Psoas muscle (tissue), 8 donors: ENCODE measurements around the gene SWAP70. TPM values are rescaled to one million over a fixed set of nuclear protein-coding genes. Genes with fewer than 3 reads are reported as not detected.

Experiments
- ATAC-seq, 4 donors: fragments of 200-7000 bp; cut with Tn5 transposase; one replicate each; pipeline ENCODE4 v1.9.1; 2020; ENCODE audit warnings: moderate library complexity in 3 of 4, mild to moderate bottlenecking in 2 of 4
- DNase-seq, 2 donors: peaks; one replicate each; pipeline ENCODE4 v3.0.0-alpha.2; 2020
- H3K27ac ChIP-seq: fragments of 200-600 bp; one replicate; pipeline ENCODE4 v1.8.0; 2022
- H3K27me3 ChIP-seq, 3 donors: fragments of 200-600 bp in 1 of 3; one replicate each; pipeline versions ENCODE4 v1.6.1 to v1.8.0; 2013 to 2022; ENCODE audit warnings: low read length in 2 of 3, mild to moderate bottlenecking in 2 of 3, moderate library complexity in 1 of 3; ENCODE audit not compliant: insufficient read depth in 3 of 3
- H3K36me3 ChIP-seq, 2 donors: fragments of 200-600 bp in 1 of 2; one replicate each; pipeline versions ENCODE4 v1.6.1 to v1.8.0; 2013 to 2022; ENCODE audit warnings: low read depth in 1 of 2, mild to moderate bottlenecking in 1 of 2, moderate library complexity in 1 of 2; ENCODE audit not compliant: insufficient read depth in 1 of 2
- H3K4me1 ChIP-seq: fragments of 200-600 bp; one replicate; pipeline ENCODE4 v1.8.0; 2022
- H3K4me3 ChIP-seq: fragments of 200-600 bp; one replicate; pipeline ENCODE4 v1.8.0; 2022; ENCODE audit warnings: mild to moderate bottlenecking
- H3K9me3 ChIP-seq: fragments of 200-600 bp; one replicate; pipeline ENCODE4 v1.8.0; 2022
- CTCF ChIP-seq: fragments of 200-600 bp; IDR thresholded peaks from one replicate; pipeline ENCODE4 v1.8.0; 2022; ENCODE audit warnings: antibody characterized with exemption
- WGBS, 3 donors: extraction: QIAGEN DNeasy Blood & Tissue Kit; methylation state at CpG; one replicate each; pipeline versions ENCODE4 v1.1.6 to v1.1.7; 2013; 5-methylcytosine and 5-hydroxymethylcytosine counted together
- intact Hi-C, 2 donors: fragments of 100-400 bp; cut with DNase I; formaldehyde crosslinking; loops; one replicate each; pipeline versions ENCODE4 v1.11.0 to v1.14.2; 2022
- polyA plus RNA-seq, 3 donors: library from polyadenylated mRNA; stranded (reverse); fragments of 200-250 nt; gene quantifications; one replicate each; pipeline ENCODE4 v1.2.3, GENCODE V29; 2013
- total RNA-seq, 4 donors: library from RNA; stranded (reverse); fragmentation: NEBNext Ultra II Directional in 2 of 4; extraction: Animal tissue kit (Norgen Biotek cat#: 25700) in 2 of 4; gene quantifications; one replicate each; pipeline versions ENCODE4 v1.2.1 to v1.2.4, GENCODE V29; 2021 to 2023
- donor health status: healthy with polysubstance abuse.
- donor health status: DM: no; HTN: no; CAD: no; lungs with moderate emphysema.
- donor health status: Bipolar disorder and iron deficiency.
- donor health status: healthy.
- donor health status: DM: yes; HTN: yes; CAD: no.
- donor health status: DM: no; HTN: no; CAD: no.
- donor health status: DM: no; HTN: no; CAD: no.
- donor health status: DM: yes; HTN: yes; CAD: no.

The SWAP70 gene
- total and polyA plus RNA-seq, 7 donors, result 4.3 to 13.3 (median 8.2) TPM

- Histone ChIP-seq H3K36me3 (peaks cover 7 to 24% of the 10 kb centered on the region in 2 donors), H3K27me3 (no peaks in the 10 kb centered on the region), H3K4me1 (no peaks in the 10 kb centered on the region), H3K27ac (no peak overlapping the region), H3K4me3 (no peak overlapping the region), H3K9me3 (peaks cover 11% of the 10 kb centered on the region)
- intact Hi-C loops, result no loop called here
- no peak for TF ChIP-seq CTCF
- DNase-seq, result no peak
- ATAC-seq, result no peak
- 94 to 98% (median 96%) methylated on average over 3 of the region's 3 CpGs for WGBS, 3 donors
These were observed 71.4 kb downstream of the SWAP70 start for GRCh38 chr11:9735236-9735635.

GRCh38 chr11:9735919-9736318 is 72.0 kb downstream of the SWAP70 start:
- DNase-seq (no peak), ATAC-seq (no peak)
- Histone ChIP-seq H3K36me3 (peaks cover 11 to 28% of the 10 kb centered on the region in 2 donors), H3K27ac (no peak overlapping the region), H3K4me3 (no peak overlapping the region), H3K27me3 (no peaks in the 10 kb centered on the region), H3K4me1 (no peaks in the 10 kb centered on the region), H3K9me3 (peaks cover 11% of the 10 kb centered on the region)
- TF ChIP-seq CTCF, result no peak
- WGBS, 3 donors, result 96 to 97% (median 97%) methylated on average over 2 of the region's 2 CpGs
- intact Hi-C loops, result no loop called here

- ATAC-seq (no peak), DNase-seq (no peak)
- intact Hi-C loops, result no loop called here
- Histone ChIP-seq H3K9me3 (peaks cover 11% of the 10 kb centered on the region), H3K27ac (no peak overlapping the region), H3K4me1 (no peaks in the 10 kb centered on the region), H3K27me3 (no peaks in the 10 kb centered on the region), H3K36me3 (peaks cover 11 to 32% of the 10 kb centered on the region in 2 donors), H3K4me3 (no peak overlapping the region)
- TF ChIP-seq CTCF, result no peak
- WGBS, 3 donors, result 95 to 98% (median 96%) methylated on average over 2 of the region's 2 CpGs
These were observed 72.5 kb downstream of the SWAP70 start for GRCh38 chr11:9736365-9736764.

- 26 to 41% (median 40%) methylated on average over 3 of the region's 3 CpGs for WGBS, 3 donors
- no peak overlapping the region for H3K27ac ChIP-seq
- H3K4me3 ChIP-seq, result no peak overlapping the region
- intact Hi-C loops, result no loop called here
- peaks cover 7 to 28% of the 10 kb centered on the region in 2 donors for H3K36me3 ChIP-seq
- ATAC-seq, result no peak
- no peak for DNase-seq
- no peaks in the 10 kb centered on the region for H3K4me1 ChIP-seq
- H3K9me3 ChIP-seq, result peaks cover 11% of the 10 kb centered on the region
- TF ChIP-seq CTCF, result no peak
- no peaks in the 10 kb centered on the region for H3K27me3 ChIP-seq
These were observed 74.2 kb downstream of the SWAP70 start for GRCh38 chr11:9738116-9738515.

GRCh38 chr11:9738707-9739106 is 74.8 kb downstream of the SWAP70 start:
- no peak for ATAC-seq
- intact Hi-C loops, result no loop called here
- Histone ChIP-seq H3K4me3 (no peak overlapping the region), H3K27ac (peak overlapping the region; percentile 19), H3K4me1 (no peaks in the 10 kb centered on the region), H3K36me3 (peaks cover 5 to 26% of the 10 kb centered on the region in 2 donors), H3K27me3 (no peaks in the 10 kb centered on the region), H3K9me3 (peaks cover 11% of the 10 kb centered on the region)
- no peak for DNase-seq
- WGBS, 3 donors, result 97 to 100% (median 100%) methylated on average over 1 of the region's 1 CpG
- TF ChIP-seq CTCF, result no peak
